Stimulated activated CD4-positive, alpha-beta T cell treated with anti-CD3 and anti-CD28 coated beads, TNF-alpha, amount 100 ng/mL, for 4 hours (primary cell): Measurements from ENCODE around the gene LDHAL6B.

Experiments
- DNase-seq, 3 experiments: peaks; one replicate each; pipeline ENCODE4 v3.0.0-alpha.2; 2020; ENCODE audit warnings: low read depth in 3 of 3

Gene LDHAL6B

DNA sequence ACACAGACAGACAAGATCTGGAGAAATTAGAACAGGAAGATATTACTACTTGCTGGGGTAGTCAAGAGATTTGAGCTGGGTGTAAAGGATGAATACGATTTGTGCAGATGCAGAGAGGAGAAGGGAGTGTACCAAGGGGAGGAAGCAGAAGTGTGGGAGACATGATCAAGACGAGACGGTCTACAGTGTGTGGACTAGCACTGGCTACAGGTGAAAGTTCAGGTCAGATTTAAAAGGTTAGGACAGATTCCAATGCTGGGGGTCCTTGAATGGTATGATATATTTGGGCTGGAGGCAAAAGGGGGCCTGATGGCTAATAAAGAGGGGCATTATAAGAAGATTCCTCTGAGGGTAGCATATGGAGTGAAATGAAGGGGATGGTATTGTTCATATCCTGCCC lies 12.1 kb downstream of the LDHAL6B start:
- no peak for DNase-seq

DNA sequence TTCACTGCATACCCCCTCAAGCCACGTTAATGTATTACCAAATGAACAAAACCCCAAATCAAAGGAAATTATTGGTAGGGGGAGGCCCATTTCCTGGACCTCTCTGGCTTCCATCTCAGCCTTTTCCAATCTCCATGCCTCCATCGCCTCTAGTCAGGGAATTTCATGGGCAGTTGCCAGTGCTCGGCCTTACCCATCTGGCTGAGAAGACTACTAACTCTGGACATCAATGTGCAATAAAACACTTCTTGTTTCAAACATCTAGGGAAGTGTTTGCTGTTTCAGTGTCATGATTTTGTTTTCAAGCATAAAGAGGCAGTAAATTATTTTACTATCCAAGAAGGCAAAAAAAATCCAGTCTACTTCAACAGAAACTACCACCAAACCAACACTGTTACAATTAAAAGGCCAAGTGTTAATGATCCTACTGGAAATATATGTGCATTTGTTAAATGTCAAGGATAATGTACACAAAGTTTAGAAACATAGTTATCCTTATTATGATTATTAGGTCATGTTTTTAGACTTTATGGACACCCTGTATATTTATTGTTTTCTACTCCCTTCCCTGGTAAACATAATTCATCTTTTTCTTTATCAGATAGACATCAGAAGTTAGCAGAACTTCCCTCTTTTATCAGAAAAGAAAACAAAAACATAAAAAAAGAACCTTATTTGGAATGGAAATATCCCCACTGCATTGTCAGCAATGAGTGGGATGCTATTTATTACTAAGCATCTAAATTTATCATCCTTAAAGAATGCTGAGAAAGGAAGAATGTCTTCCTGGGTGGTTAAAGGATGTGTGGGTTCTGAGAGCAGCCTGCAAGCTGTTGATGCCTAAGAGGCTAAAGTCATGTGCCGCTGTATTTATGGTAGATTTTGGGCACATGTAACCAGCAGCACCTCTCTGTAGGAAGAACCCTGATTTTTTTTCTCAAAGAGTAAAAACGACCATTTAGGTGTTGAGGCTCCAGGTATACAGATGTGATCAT lies 15.2 kb downstream of the LDHAL6B start:
- no peak for DNase-seq

DNA sequence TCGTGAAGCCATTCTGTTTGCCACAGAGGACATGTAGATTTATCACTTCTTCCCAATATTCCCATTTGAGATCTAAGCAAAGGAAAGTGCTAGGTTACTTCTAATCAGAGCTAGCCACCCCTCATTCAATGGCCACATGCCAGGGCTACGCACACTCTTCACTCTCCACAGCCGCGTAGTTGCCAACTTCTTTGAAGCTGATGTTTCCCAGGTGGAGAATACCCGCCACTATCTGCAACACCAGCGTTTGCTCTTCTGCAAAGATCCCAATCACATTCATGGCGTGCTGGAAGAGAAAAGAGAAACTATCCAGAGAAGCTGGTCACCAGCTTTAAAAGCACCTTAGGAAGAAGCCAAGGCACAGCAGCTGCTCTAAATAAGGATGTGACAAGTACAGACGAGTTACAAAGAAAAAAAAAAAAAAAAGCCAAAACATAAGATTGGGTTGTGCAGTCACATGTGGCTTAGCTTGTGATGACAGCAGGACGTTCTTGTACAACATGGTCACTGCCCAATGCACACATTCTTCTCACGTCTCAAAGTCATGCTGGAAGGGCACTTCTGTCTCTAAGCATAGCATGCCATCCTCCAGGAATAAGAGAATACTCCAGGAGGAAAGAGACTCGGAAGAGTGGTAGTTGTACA lies 16.4 kb downstream of the LDHAL6B start:
- DNase-seq, result no peak

DNA sequence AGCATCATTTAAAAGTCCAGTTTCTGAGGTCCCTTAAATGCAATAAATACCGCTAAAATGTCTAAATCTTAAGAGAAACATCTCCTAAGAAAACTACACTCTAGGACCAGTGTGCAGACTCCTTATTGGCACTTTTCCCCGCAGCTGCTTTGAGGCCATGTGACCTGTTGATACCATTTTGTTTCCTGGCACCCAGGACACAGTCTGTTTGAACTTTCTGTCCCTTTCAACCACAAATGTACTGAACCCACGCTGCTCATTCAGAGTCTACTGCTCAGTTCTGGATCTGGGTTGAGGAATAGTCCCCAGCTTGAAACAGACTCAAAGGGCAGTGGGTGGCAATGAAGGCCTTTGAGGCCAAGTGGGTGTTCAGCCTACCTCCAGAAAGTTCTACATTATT lies 17.1 kb downstream of the LDHAL6B start:
- no peak for DNase-seq

DNA sequence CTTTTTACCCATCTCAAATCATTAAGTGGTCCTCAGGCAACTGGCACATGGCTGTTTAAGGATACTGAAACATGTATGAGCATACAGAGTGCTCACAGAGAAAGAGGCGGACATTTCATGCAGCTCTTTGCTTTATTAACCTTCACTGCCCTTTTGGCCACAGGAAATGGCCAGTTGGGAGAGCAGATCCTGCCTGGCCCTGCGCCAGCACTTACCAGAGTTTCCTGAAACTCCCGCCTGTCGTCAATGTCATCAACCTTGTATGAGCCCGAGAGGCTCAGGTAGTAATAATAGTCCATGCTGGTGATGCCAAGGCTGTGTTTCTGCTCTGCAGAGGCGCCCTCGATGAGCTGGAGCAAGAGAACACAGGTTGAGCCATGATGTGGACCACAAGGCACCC lies 17.8 kb downstream of the LDHAL6B start:
- no peak for DNase-seq

DNA sequence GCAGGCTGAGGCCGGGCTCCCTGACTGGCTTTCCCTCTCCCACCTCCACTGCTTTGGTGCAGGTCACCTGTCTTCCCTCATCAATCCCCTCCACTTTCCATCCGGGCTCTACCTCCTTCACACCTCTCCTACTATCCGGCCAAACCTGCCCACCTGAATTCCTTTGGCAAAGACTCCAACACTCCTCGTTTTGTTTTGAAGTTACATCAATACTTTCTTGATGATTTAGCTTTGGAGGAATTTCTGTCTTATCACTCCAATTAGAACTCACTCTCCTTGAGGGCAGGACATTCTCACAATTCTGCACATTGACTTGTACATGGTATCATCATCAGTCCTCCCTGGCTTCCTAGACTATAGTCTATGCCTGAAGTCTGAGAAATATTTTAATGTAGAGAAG lies 20.4 kb downstream of the LDHAL6B start:
- no peak for DNase-seq

DNA sequence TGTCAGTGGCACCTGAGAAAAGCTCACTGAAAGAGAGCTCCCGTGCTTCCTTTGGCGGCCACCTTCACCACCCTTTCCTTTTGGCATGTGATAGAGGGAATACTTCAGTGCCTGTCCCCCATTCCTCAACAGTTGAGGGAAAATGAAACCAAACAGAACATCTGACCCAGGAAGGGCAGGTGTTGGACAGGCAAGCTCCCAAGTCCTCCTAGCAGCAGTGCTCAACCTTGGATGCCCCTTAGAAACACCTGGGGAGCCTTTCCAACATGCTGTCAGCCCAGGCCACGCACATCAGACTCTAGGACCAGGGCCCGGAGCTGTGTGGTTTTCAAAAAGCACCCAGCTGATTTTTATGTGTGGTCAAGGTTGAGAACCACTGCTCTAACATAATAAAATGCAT lies 22.4 kb downstream of the LDHAL6B start:
- no peak for DNase-seq

DNA sequence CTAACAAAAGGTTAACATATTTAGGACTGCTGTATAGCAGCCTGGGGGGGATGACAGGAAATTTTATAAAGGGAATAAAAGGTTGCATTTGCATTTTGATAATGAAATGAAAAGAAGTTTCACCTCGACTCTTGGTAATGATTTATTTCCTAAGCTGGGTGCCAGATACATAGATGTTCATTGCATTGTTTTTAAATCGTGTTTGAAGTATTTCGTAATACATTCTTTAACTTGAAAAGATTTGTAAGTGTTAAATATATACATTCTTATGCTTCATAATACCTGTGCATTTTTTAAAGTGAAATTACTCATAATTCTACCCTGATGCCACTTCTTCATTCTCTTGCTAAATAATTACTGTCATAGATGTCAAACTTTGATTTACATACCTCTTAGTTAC lies 22.8 kb downstream of the LDHAL6B start:
- DNase-seq, result no peak

DNA sequence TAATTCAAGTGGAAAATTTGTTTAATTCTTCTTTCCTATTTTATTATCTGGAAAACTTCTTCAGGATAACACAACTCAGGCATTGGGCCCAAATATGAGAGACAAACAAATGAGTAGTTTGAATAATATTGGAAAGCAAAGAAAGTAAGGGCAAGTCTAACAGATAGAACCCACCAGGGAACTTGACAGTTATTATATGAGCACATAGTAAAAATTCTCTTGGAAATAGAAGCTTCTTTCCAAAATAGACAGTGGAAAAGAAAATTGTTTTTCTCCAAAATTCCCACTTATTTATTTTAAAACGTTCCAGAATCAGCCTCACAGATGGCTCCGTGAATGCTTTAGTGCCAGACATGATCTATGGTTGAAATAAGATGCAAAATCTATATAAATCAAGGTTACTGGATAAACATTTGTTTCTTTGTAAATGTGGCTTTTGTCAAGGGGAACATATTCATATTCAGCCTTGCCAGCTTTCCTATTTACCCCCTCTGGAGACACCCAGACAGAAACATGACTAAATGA lies 23.9 kb downstream of the LDHAL6B start:
- DNase-seq, result no peak

DNA sequence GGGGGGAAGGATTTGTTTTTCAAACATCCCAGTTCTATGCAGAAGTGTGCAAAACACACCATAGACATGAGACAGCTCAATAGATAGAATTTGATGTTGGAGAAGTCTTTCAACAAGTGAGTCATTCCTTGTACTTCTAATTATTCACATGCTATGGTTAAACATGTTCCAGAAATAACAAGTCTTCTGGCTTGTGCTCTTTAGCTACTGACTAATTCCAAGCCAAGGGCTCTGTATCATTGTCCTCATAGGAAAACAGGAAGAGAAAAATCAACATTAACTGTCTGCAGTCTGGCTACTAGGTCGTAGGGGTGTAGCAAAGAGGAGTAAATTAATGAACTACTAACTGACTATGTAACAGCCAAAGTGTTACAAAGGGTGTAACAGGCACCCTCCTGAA lies 25.8 kb downstream of the LDHAL6B start:
- DNase-seq, result no peak

DNA sequence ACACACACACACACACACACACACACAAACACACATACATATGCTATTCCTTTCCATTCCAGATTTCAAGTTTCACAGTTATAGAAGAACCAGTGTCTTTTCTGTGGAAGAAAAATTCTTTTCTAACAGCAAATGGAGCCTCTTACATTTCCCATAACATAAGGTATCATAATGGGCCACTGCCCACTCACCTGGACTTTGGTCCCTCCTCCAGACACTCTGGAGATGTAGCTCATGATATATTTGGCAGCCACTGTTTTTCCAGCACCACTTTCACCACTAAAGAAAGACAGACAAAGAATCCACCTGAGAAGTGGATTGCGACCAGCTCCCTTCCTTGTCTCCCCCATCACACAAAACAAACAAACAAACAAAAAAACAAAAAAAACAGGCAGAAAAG lies 29.8 kb downstream of the LDHAL6B start:
- DNase-seq, result no peak

DNA sequence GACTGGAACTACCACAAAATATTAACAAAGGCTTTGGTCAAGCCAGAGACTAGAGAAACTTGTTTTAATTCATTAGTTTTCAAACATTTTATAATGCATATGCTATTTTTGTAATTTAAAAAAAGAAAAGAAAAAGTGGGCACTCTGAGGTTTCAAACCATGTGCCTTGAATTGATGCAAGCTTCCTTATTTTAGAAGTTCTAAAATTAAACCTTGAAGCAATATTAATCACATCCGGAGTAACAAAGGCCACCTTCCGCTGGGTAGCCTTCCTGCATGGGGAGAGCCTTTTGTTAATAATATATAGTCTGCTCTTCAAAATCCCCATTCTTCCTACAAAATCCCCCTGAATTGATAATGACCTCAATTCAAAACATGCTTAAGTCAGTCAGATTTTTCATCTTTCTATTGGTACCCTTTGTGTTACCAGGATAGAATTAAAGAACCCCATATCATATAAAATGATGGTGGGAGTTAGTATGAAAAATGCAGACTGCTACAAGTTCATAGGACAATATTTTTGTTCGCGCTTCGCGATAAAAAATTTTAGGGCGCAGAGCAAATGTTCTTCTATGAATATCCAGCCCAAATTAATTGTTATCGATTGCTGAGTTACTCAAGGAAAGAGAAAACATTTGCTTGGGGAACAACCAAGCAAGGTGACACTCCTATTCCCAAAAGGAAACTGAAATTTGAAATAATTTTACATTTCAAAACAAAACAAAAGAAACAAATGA lies 30.6 kb downstream of the LDHAL6B start:
- DNase-seq, result no peak

DNA sequence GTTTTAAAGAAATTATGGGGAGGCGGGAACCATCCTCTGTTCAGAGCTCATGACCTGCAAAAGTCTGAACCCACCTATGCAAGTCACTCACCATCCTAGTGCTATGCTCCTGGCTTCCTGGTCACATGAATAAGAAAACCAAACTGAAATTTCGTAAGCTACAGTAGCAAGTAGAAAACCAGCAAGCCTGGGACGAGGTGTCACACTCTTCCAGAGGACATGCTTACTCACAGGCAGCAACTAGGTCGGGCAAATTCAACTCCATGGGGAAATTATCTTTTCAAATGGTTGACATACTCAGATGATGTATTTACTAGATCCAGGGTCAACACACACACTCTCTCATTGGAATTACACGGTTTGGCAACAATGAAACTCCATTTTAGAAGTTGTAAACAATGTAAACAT lies 31.3 kb downstream of the LDHAL6B start:
- DNase-seq, result no peak

DNA sequence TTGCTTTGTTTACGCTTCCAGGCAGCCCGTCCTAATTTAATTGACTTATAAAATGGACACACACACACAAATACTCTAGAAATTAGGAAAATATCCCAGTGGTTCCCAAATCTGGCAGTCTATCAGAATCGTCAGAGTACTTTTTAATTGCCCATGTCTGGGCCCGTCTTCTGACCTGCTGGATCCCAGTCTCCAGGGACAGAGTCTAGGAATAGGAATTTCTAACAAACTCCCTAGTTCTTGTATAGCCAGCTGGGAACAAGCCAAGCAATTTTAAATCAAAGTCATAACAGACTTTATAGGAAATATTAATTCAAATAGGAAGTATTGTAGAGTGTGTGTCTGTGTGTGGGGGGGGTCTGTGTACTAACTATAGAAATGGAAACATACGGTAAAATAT lies 33.4 kb downstream of the LDHAL6B start:
- DNase-seq, result no peak

DNA sequence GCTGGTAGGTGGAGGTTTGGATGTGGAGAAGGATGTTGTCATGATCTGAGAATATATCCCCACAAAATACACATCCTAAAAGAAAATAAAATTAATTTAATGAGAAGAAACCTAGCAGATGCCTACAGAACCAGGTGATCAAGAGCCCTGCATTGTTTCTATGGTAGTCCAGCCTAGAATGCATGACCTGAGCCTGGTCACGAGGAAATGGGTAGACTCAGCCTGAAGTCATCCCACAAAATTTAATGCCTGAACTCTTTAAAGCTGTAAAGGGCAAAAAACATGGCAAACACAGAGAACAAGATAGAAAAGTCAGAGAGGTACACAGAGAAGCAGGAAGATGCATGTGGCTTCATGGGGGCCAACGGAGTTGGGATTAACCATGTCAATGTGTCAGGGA lies 36.0 kb downstream of the LDHAL6B start:
- no peak for DNase-seq

DNA sequence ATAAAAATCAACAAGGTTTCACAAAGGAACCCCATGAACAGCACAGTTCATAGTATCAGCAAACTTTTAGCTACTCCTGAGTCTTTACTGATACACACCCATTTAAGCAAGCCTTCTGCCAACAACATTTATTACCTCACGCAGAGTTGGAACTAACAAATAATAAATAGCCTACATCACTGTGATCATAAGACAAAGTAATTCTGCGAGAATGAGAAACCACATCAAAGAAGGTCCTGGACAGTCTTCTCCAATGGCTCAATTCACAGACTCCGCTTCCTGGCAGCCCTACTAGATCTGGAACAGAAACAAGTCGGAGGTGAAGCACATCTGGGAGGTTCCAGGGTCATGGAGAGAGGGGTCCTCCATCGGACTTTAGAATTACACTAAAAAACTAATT lies 37.0 kb downstream of the LDHAL6B start:
- no peak for DNase-seq

DNA sequence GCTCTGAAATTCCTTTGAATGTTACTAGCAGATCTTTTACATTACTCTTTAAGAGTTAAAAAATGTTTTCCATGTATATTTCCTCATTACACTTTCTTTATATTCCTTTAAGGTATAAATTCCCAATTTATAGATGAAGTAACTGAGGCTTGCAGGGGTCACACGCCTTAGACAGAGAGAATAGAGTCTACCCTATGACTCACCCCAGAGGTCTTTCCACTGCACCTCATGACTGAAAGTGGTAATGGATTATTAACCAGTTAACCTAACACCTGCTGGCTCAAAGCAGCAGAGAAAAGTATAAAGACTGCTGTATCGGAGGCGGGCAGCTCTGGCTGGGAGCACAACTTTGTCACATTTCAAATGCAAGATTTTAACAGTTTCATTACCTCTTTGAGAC lies 37.7 kb downstream of the LDHAL6B start:
- DNase-seq, result no peak

DNA sequence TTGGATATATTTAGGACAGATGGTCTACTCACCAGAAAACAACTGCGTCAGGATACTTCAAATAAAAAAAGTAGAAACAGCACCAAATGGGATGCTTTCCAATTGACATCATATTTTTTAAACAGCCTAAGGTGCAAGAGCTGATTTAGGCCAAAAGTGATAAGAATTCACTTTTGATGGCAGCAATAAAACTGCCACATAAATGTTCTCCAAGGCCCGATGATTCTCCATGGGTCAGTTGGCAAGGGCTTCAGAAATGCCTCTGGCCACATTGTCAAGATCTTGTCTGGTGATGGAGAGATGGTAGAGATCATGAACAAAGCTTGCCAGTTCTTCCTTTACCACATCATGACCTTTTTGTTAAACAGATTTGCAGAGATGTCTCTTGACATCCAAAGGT lies 38.9 kb downstream of the LDHAL6B start:
- DNase-seq, result no peak

DNA sequence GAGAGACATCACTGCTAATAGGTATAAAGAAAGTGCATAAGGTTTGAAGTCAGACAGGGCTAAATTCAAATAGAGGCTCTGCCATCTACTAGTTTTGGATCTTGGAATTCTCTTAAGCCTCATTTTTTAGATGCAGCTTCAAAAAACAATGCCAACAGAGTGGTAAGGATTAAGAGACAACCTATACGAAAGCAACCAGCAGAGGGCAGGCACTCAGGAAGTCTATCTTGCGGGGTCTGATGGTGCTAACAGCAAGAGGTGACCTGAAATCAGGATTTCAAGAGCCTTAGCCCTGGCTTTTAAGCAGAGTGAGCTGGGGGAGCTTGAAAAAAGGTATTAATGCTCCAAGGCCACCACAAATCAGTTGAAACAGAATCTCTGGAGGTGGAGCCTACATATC lies 40.7 kb downstream of the LDHAL6B start:
- DNase-seq, result peak in 2 of 3 experiments; percentile 5 to 11

DNA sequence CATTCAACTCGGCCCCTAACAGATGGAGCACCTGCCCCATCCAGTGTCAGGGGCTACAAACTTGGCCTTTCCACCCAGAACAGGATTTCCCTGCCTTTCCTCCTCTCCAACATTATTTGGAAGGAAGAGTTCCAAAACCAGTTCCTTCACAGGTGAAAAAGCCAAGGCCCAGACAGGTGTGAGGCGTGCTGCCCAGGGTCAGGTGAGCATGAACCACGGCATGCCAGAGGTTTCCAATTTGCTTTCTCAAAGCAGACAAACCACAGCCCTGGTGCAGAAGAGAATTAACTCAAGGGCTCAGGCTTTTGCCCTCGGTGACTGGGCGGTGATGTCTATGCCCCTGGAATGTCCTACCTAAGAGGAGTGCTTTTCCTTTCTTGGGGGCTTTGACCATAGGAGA lies 43.2 kb downstream of the LDHAL6B start:
- DNase-seq, result no peak

DNA sequence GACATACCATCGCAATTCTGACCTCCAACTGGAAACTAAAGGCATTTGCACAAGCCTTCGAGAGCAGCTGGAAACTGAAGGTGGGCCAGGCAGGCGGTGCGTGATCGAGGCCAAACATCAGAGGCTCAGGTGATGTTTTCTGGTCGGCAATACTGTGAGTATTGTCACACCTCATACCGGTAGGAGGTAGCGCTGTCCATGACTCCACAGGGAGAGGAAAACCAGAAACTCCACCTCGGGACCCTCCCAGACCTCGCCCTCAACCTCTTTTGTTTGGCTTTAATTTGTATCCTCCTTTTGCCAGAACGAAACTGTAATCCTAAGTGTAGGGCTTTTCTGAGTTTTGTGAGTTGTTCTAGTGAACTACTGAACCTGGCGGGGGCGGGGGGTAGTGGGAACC lies 43.6 kb downstream of the LDHAL6B start:
- DNase-seq, result no peak
